ENCODE measurements around the gene TM2D1.

The TM2D1 gene

DNA sequence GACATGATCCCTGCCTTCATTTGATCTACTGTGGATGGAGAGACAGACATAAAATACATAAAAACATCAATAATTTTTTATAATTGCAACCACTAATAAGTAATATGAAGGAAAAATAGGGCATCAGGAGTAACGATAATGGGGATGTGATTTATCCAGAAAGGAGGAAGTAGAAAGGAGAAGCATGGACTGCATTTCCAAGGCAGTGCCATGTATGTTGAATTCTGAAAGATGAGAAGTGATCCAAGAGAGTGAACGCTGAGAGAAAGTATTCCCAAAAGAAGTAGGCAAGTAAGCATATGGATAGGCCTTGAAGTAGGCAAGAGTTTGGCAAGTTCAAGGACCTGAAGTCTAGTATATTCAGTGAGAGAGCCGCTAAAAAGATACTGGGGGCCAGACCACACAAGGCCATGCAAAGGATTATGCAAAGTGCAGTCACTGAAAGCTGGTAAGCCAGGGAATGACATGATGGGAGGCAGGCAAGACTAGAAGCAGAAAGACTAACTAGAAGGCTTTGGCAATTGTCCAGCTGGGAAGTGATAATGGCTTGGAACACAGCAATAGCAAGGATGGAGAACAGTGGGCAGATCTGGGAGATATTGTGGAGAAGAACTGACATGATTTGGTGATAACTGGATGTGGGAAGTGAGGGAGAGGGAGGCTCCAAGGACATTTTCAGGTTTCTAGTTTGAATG, 85.9 kb downstream of the TM2D1 start:
- H3K4me3 ChIP-seq (ENCODE audit: low read depth, low read length): no peak overlapping the region
- no peak for DNase-seq (ENCODE audit: low read depth)
- TF ChIP-seq, protein P1, sequence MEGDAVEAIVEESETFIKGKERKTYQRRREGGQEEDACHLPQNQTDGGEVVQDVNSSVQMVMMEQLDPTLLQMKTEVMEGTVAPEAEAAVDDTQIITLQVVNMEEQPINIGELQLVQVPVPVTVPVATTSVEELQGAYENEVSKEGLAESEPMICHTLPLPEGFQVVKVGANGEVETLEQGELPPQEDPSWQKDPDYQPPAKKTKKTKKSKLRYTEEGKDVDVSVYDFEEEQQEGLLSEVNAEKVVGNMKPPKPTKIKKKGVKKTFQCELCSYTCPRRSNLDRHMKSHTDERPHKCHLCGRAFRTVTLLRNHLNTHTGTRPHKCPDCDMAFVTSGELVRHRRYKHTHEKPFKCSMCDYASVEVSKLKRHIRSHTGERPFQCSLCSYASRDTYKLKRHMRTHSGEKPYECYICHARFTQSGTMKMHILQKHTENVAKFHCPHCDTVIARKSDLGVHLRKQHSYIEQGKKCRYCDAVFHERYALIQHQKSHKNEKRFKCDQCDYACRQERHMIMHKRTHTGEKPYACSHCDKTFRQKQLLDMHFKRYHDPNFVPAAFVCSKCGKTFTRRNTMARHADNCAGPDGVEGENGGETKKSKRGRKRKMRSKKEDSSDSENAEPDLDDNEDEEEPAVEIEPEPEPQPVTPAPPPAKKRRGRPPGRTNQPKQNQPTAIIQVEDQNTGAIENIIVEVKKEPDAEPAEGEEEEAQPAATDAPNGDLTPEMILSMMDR (IDR thresholded peaks at IDR 0.05; ENCODE audit: low read depth, low read length, missing control alignments): no peak

DNA sequence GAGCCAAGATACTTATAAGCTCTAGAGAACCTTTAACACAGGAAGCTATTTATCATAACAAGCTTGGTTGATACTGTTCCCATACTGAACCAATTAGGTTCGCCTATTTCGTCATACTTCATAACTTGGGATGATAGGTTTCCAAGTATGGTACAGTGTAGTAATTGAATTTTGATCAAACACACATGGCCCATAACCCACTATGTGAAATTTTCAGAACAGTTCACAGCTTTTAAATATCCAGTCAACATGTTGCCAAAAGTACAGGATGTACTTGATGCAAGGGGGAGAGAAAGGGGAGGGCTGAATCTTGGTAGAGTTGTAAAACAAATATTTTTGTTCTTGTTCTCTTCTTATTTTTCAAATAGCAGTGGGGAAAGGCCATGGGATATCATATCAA, 86.6 kb downstream of the TM2D1 start:
- no peak overlapping the region for H3K4me3 ChIP-seq (ENCODE audit: low read depth, low read length)
- TF ChIP-seq, protein P1 (IDR thresholded peaks at IDR 0.05; ENCODE audit: low read depth, low read length, missing control alignments): no peak
- no peak for DNase-seq (ENCODE audit: low read depth)

DNA sequence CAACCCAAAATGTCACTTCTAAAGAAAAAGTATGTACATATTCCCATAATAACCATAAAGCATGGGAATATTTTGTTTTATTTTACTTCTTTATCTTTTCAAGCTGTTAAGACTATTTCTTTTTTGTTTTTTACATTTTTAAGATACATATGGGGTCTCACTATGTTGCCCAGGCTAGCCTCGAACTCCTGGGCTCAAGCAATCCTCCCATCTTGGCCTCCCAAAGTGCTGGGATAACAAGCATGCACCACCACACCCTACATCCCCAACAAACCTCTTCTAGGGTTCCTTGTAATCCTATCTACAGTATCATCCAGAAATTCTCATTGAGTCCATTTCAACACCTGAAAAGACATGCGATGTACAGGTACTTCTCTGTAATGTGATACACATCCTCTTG, 87.5 kb downstream of the TM2D1 start:
- no peak overlapping the region for H3K4me3 ChIP-seq (ENCODE audit: low read depth, low read length)
- DNase-seq (ENCODE audit: low read depth): no peak
- TF ChIP-seq, protein P1 (IDR thresholded peaks at IDR 0.05; ENCODE audit: low read depth, low read length, missing control alignments): no peak

DNA sequence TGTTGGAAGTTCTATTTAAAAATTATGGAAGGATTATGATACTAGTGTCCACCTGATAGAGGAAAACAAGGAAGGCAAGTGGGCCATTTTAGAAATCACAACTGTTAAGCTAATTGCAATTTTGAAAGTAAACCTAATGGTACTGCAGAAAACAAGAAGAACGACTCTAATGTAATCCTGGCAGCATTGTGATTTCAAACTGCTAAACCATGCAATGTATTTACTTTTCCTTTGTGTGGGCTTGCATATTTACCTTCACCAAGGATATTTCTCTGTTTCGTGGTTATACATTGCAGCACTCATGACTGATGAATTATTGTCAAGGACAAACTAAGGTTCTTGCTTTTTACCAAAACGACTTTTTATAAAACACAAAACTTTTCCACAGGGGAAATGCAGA, 88.1 kb downstream of the TM2D1 start:
- no peak overlapping the region for H3K4me3 ChIP-seq (ENCODE audit: low read depth, low read length)
- TF ChIP-seq, protein P1 (IDR thresholded peaks at IDR 0.05; ENCODE audit: low read depth, low read length, missing control alignments): no peak
- no peak for DNase-seq (ENCODE audit: low read depth)

DNA sequence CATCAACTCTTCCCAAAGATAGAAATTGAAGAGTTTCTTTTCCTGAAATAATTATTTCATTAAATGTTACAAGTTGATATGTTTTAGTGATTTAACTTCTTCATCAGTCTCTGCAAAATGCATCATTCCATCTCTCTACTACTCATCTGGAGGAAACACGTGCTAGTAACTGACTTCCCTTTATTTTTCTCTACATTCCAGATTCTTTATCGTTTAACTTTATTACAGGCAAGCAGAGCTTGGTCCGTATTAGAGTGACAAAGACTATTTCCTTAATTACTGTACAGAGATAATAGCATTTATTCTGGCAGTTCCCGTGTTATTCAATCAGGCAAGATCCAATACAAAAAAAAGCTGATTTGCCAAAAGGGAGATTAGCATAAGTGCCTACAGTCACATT, 88.6 kb downstream of the TM2D1 start:
- TF ChIP-seq, protein P1 (IDR thresholded peaks at IDR 0.05; ENCODE audit: low read depth, low read length, missing control alignments): no peak
- DNase-seq (ENCODE audit: low read depth): no peak
- no peak overlapping the region for H3K4me3 ChIP-seq (ENCODE audit: low read depth, low read length)

DNA sequence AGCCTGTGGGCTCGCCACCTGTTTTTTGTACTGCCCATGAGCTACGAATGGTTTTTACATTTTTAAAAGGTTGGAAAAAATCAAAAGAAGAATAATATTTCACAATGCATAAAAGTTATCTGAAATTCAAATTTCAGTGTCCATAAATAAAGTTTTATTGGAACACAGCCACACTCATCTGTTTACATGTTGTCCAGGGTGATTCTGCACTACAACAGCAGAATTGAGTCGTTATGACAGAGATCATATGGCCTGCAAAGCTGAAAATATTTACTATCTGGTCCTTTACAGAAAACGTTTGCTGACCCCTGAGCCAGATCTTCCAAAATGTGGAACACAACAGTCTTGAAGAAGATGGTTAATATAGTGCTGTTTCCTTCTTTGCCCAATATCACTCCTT, 89.4 kb downstream of the TM2D1 start:
- TF ChIP-seq, protein P1 (IDR thresholded peaks at IDR 0.05; ENCODE audit: low read depth, low read length, missing control alignments): no peak
- no peak overlapping the region for H3K4me3 ChIP-seq (ENCODE audit: low read depth, low read length)
- DNase-seq (ENCODE audit: low read depth): no peak

DNA sequence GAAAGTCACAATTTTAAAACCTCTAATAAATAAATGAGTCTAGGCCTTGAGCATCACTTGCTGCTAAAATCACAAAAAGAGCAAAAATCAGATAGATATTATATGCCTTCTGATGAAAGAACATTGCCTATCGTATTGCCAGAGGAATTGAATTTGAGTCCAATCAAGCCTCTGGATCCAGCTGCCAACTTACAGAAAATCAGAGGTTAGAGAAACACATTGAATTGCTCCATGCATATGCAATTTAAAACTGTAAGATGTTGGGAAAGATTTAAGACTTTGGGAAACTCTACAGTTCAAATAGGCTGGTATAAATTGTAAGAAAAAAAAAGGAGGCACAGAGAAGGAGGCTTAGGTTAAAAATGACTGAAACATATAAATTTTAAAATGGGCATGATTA, 93.5 kb downstream of the TM2D1 start:
- H3K4me3 ChIP-seq (ENCODE audit: low read depth, low read length): no peak overlapping the region
- DNase-seq (ENCODE audit: low read depth): no peak
- TF ChIP-seq, protein P1 (IDR thresholded peaks at IDR 0.05; ENCODE audit: low read depth, low read length, missing control alignments): no peak

Measured in GM12864 (cell line).